EH (cell line): Measurements from ENCODE around the gene IL12RB2.

ENCODE experiments used
- DNase-seq: peaks from one replicate; pipeline ENCODE4 v3.0.0-alpha.2; 2015; ENCODE audit warnings: low read depth

IL12RB2 gene, protein sequence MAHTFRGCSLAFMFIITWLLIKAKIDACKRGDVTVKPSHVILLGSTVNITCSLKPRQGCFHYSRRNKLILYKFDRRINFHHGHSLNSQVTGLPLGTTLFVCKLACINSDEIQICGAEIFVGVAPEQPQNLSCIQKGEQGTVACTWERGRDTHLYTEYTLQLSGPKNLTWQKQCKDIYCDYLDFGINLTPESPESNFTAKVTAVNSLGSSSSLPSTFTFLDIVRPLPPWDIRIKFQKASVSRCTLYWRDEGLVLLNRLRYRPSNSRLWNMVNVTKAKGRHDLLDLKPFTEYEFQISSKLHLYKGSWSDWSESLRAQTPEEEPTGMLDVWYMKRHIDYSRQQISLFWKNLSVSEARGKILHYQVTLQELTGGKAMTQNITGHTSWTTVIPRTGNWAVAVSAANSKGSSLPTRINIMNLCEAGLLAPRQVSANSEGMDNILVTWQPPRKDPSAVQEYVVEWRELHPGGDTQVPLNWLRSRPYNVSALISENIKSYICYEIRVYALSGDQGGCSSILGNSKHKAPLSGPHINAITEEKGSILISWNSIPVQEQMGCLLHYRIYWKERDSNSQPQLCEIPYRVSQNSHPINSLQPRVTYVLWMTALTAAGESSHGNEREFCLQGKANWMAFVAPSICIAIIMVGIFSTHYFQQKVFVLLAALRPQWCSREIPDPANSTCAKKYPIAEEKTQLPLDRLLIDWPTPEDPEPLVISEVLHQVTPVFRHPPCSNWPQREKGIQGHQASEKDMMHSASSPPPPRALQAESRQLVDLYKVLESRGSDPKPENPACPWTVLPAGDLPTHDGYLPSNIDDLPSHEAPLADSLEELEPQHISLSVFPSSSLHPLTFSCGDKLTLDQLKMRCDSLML

DNA sequence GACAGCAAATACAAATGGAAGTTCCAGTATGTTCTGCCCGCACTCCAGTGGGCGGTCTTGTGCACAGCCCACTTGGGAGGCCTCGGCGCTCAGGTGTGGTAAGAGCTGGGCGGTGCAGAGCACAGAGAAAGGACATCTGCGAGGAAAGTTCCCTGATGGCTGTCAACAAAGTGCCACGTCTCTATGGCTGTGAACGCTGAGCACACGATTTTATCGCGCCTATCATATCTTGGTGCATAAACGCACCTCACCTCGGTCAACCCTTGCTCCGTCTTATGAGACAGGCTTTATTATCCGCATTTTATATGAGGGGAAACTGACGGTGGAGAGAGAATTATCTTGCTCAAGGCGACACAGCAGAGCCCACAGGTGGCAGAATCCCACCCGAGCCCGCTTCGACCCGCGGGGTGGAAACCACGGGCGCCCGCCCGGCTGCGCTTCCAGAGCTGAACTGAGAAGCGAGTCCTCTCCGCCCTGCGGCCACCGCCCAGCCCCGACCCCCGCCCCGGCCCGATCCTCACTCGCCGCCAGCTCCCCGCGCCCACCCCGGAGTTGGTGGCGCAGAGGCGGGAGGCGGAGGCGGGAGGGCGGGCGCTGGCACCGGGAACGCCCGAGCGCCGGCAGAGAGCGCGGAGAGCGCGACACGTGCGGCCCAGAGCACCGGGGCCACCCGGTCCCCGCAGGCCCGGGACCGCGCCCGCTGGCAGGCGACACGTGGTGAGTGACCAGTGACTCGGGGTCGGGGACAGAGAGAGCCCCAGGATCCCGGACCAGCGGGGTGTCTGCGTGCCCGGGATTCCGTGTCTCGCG, at the start of gene IL12RB2:
Gene IL12RB2, plus strand, starts transcription at position 623 of the 810 bp plus-strand sequence. CDS start 12,496 bp downstream, outside the sequence.
- no peak for DNase-seq

DNA sequence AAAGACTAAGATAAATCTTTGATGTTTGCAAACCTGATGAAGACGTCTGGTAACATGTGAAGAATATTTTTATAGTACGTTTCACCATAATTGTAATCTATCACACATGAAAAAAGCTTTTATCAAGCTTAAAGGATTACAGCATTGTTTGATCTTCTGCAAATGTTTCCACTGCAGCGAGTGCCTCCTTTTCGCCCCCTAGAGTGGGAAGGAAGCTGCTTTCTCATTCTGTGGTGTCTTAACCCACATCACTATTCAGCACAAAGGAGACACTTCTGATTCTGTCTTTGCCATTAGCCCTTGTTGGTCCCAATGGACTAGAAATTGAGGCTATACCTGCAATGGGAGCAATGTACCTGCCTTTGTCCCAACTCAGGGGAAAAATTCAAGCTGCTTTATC, 46.0 kb upstream of the IL12RB2 start:
- DNase-seq = no peak

DNA sequence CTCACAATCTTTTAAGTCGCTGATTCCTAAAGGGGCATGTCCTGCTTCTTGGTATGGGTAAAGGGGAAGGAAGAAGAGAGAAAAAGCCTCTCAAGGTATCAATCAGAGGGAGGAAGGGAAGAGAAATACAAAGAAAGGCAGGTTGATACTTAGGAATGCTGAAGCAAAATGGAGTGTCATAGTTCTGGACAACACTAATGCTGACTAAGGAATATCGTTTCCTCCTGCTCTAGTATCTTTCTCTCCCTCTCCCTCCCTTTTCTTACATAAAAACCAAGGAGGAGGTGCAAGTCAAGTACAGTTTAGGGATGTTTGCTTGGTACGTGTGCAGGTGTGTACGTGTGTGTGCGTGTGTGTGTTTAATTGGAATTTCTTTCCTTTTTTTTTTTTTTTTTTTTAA, 44.9 kb upstream of the IL12RB2 start:
- DNase-seq = no peak

DNA sequence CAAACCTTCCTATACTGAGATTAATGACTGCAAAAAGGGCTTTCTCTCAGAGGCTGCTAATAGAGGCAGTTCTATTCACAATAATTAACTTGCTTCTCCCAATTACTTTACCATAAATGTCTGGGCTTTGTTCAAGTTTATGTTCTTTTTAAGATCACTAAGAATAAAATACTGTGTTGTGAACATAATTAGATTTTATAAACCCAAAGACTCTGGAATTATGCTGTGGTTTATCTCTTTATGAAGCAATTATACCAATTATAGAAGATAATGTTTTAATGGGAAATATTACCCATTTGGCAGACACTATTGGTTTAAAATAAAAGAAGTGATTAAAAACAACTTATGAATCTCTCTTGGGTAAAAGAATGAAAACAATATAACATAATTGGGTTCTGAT, 43.5 kb upstream of the IL12RB2 start:
- no peak for DNase-seq

DNA sequence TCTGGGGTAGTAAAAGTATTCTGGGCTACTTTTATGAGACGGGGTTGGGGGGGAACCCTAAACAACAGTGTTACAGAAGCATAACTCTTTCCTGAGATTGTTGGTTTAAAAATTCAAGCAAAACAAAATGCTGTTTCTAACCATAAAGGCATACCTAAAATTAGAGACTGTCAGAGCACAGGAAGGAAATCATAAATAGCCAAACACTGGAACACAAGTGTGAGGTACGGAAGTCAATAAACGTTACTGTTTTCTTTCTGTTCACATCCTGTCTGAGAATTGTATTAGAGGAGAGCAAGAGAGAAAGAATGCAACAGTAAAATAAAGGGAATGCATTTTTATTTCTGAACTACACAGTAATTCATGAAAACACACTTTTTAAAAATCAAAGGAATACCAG, 42.8 kb upstream of the IL12RB2 start:
- no peak for DNase-seq

DNA sequence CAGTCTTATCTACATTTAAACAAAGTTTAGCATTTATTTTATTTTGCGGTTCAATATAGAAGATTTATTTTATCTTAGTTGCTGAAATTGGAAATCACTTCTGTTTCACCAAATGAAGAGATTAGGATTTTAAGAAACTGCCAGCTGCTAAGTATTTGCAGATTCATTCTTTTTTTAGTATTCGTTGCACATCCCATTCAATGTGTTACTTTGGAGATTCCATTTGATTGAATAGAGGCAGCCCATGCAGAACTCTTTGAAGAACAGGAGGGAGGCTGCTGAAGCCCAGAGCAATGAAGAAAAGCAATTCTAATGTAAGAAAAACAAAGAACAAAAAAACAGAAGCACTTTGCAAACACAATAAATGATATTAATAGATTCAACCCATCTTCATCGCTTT, 38.6 kb upstream of the IL12RB2 start:
- no peak for DNase-seq

DNA sequence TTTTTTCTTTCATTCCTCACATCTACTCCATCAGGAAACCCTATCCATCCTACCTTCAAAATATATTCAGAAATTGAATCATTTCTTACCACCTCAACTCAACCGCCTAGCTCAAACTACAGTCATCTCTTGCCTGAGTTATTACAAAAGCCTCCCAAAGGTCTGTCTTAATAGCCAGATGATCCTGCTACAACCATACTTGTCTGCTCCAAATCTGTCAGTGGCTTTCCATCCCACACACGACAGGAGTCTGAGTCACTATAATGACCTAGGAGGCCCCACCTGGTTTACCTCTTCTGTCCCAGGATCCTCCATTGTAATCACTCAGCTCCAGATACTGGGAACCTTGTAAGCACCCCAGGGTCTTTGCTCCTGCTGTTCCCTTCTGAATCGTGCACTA, 37.1 kb upstream of the IL12RB2 start:
- DNase-seq = no peak

DNA sequence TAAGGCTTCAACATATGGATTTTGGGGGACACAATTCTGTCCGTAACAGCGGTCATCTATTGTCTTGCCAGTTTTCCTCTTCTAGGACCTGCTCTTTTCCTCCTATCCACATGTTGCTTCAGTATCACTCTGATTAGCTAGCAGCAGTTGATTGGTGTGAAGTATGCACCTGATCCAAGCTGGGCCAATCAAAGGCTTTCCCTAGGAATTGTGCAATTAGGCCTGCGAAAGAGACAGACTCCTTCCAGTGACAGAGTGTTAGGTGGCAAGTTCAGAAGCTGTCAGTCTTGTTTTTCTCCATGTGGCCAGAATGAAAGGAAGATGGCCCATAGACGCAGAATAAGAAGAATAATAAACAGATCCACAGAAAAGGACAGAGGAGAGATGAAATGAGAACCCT, 34.1 kb upstream of the IL12RB2 start:
- no peak for DNase-seq

DNA sequence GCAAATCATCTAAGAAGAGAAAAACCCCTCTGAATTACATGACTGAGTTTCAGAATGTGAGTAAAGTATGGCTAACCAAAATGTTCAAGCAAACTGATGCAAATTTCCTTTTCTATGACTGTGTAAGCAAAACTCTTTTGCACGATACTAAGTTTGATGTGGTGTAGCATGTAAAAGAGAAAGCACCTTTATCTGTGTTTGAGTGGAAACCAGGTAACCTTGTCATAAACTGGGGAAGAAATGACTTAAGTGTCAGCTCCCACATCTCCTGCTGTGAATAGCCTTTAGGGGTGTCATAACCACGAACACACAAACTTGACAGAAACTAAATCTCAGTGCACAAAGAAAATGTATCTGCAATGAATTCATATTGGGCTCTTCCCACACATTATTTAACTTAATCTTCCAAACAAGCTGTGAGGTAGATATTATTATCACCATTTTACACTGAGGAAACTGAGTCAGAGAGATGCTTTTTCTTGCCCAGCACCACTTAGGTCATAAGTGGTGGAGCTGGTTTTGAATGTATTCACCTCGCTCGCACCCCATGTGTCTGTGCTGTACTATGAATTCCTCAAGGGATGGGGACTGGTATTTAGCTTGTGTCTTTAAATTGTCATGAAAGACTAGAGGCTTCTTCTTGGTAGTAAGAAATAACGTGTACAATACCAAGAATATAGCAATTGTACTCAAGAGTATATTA, 32.9 kb upstream of the IL12RB2 start:
- DNase-seq = no peak

DNA sequence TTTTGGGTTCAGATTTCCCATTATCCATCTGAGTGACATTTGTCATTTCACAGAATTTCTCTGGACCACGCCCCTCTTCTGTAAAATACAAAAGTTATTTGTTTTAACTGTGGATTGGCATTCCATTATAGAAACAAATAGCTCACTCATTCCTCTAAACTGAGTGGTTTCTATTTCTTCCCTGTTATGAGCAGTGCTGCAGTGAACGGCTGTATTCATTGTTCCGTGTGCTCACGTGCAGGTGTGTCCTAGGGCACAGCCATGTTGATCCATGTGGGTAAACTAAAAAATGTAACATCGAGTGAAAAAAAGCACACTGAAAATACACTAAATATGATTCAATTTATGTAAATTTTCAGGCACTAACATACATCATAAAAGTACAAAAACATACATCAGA, 27.0 kb upstream of the IL12RB2 start:
- DNase-seq = no peak

DNA sequence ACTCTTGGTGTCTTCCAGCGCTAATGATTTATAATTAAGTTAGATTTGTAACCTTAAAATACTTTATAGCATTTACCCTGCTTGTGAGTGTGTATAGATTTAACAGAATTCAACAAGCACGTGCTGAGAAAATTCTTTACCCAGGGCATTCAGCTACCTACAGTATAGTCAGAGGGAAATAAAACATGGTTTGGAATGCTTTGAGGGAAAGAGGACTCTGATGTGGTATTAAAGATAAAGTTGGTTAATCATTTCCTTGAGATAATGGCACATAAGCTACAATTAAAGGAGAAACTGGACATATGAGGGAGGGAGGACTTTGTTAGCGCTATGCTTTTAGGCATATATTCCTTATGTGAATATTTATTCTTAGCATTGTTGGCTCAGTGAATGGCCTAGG, 26.4 kb upstream of the IL12RB2 start:
- DNase-seq = no peak

DNA sequence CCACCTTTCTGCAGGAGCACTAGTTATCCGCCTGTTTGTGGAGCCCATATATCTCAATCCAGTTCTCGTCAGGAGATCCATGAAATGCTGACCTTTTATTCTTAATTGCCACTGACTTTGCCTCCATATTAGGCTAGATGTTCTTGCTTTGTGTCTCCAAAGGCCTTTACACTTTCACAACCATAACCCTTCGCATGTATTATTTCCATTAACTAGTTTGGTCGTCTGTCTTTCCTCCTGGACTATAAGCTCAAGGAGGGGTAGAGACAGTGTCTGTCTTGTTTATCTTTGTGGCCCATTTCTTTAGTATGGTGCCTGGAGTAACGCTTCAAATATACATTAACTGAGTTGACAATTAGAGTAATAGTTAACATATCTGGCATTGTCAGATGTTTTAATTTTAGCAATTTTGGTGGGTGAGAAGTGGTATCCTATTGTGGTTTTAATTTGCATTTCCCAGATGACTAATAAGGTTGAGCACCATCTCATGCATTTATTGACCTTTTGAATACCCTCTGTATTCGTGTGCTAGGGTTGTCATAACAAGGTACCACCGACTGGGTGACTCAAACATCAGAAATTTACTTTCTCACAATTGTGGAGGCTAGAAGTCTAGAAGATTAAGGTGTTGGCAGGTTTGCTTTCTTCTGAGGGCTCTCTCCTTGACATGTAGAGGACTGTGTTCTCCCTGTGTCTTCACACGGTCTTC, 21.7 kb upstream of the IL12RB2 start:
- DNase-seq = no peak

DNA sequence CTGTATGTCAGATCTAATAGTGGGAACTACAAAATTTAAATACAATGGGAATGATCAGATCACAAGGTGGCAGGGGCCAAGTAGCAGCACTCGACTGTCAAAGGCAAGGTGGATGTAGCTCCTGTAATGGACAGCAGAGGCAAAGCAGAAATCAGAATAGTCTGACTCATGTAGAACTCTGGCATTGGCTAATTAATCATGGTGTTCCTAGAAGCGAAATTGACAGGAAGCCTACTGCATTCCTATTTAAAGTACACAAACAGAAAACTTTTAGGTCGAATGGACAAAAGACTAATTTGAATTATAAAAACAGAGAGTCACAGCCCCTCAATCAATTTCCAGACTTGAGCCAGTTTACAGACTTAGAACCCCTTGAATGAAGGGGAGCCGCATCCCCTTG, 17.4 kb upstream of the IL12RB2 start:
- DNase-seq = no peak

DNA sequence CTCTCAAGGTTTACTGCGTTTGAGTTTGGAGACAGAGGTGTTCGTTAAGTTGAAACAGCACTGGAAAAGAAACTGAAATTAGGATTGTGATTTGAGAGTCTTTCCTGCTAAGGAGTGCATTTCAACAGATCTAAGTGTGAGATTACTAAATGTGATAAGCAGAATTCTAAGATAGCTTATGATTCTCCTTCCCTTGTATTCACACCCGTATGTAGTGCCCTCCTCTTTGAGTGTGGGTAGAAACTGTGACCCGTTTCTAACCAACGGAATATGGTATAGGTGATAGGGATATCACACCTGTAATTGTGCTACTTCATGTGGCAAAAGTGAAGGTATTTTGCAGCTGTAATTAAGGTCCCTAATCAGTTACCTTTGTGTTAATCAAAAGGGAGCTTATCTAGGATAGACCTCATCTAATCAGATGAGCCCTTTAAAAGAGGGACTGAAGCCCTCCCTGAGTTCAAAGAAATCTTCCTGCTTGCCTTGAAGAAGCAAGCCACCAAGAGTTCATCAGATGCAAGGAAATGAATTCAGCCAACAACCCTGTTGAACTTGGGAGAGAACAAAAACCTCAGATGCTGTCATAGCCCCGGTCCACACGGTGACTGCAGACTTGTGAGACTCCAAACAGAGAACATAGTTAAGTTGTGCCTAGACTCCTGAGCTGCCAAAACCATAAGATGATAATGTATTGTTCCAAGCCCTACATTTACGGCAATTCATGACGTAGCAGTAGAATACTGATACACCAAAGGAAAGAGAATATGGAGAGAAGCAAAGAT, 12.6 kb upstream of the IL12RB2 start:
- no peak for DNase-seq

DNA sequence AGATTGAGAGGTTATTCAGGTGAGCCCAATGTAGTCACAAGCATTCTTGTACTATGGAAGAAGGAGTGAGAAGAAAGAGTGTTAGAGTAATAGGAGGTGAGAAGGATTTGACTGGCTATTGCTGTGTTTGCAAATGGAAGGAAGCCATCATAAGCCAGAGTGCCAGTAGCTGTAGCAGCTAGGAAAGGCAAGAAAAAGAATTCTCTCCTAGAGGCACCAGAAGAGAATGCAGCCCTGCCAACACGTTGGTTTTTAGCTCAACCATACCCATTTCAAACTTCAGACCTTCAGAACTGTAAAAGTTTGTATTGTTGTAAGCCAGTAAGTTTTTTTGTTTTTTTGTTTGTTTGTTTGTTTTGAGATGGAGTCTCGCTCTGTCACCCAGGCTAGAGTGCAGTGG, 8.9 kb upstream of the IL12RB2 start:
- DNase-seq = no peak

DNA sequence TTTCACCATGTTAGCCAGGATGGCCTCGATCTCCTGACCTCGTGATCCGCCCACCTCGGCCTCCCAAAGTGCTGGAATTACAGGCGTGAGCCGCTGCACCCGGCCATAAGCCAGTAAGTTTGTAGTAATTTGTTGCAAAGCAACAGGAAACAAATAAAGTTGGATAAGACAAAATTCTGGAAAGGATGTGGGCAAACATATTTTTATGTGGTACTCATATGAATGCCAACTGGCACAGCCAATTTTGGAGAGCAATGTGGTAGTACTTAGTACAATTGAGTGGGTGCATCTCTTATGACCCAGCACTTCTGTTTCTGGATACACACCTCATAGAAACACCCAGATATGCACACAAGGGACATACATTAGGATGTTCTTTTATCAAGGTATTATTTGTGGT, 8.4 kb upstream of the IL12RB2 start:
- DNase-seq = no peak

DNA sequence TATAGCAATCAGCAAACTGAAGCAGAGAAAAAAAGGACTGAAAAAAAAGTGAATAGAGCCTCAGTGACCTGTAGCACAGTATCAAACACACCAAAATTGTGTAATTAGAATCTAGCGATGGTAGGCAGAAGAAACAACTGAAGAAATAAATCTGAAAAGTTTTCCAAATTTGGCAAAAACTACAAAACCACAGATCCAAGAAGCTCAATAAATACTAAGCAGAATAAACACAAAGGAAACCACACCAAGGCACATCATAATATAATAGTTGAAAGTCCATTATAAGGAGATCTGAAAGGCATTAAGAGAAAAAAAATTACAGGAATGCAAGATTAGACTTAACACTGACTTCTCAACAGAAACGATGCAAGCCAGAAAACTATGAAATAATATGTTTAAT, 7.1 kb upstream of the IL12RB2 start:
- no peak for DNase-seq

DNA sequence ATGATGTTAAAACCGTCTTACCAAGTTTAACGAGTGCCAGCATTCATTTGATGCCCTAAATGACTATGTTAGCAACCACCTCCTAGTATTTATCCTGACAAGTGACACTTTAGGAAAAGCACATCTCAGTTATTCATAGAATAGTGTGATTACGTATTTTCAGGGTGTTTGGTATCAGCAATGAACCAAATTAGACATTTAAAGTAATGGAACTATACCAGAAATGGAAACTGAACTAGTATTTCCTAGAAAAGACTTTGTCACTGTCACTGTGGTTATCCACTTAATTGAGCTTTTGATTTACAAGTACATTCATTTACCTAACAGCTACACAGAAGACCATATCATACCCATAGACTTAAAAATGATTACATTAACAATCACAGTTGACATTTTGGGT, 3.6 kb upstream of the IL12RB2 start:
- DNase-seq = no peak

DNA sequence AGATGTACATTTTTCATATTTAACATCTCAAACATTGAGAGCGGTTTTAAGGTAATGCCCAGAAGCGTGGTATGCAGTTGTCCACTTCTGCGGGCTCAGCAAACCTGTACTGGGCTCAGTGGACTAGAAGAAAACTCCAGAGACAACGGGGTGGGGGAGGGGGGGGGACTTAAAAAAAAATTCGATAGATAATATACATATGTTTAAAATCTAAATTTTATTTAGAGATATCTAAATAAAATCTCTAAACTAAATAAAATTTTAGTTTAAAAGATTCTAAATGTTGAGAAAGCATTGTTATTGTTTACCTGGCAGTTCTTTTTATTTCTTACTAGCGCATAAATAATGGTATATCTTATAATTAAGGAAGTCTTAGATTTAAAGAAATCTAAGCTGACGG, 1.1 kb upstream of the IL12RB2 start:
- DNase-seq = no peak

DNA sequence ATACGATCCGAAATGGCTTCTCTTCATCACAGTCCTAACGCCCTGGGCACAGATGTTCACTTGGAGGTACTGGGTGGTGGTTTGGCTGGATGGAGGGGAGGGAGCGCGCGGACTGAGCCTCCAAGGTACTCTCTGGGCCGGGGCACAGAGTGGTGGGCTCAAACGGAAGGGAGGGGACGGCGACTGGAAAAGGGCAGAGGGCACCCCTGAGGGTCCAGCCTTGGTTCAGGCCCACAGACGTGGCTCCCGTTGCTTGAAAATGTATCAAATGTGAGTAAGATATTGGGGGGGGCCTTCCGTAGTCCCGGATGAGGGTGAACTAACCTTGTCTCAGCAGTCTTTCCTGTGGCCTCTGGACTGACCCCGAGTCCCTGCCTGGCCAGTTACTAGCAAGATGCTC, 463 bp downstream of the IL12RB2 start:
- no peak for DNase-seq
